ENCODE data around the gene SH3BP2.

Gene SH3BP2

DNA sequence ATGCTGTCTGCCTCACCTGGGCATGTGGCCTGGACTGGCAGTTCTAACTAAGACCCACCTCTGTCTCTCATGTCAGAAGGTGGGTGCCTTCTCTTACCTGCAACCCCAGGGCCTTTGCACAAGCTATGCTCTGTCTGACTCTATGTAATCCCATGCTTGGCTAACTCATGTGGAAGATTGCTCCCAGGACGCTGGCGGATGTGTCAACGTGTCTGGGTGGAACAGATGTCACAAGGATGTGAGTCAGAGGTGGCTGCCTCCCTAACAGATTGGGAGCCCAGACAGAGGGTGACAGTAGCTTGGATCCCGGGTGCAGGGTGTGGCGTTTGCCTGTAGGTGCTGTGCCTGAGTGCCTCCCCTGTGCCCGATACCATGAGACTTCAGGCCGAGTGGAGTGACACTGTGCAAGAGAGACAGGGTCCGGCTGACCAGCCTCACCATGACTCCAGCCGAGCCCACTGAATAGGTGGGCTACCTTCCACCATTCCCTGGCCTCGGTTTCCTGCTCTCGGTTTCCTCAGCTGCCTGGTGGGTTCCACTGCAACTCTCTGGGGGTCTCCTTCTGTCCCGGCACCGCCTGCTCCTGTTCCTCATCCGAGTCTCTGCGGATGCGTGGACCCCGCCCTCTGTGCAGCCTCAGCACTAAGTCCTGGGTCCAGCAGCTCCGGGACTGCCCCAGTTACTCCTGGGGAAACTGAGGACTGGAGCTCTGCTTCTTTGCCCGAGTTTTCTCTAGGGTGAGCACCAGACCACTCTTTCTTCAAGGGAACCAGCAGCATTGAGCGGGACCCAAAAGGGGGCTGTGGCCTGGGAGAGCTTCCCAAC, 11.0 kb downstream of the SH3BP2 start:
- no peak for DNase-seq (ENCODE audit: low read depth in 2 of 2)

DNA sequence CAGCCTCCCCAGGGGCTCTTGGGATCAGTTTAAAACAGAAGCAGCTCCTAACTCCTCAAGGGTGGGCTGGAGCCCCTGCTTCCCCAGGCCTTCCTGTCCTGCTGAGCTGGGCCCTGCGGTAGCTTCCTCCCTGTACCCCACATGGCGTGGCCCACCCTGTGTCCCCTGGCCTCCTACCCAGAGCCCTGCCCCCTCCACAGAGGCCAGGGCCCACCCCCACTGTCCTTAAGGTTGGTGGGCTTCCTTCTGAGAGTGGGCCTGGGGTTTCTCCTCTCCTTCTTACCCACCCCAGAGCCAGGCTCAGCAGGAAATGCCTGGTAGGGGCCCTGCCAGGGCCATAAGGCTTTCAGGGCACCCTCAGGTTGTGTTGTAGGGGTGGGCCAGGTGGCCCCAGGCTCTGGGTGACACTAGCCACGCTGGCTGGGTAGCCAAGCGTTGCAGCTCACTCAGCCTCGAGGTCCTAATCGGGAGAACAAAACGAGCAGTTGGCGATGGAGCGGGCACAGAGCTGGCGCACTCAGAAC, 11.6 kb downstream of the SH3BP2 start:
- no peak for DNase-seq (ENCODE audit: low read depth in 2 of 2)

DNA sequence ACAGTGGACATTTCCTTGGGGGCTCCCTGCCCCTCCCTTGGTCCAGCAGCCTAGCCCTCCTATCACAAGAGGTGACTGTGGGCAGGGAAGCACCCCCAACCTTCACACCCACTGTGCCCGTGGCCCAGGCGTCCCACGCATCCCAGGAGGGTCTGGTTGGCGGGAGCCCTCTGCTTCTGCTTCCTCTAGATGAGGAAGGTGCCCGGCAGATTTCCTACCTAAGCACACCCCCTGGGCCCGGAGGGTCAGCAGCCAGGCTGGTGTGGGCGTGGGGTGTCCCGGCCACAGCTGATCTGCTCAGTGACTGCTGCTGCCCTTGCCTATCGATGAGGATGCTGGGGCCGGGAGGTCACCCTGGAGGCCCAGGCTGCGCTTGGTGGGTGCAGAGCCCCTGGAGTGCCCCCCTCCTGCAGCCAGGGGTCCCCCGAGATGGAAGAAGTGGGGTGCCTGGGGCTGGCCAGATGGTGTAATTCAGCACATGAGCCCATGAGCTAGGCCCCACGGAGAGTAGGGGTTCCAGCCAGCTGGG, 12.2 kb downstream of the SH3BP2 start:
- no peak for DNase-seq (ENCODE audit: low read depth in 2 of 2)

DNA sequence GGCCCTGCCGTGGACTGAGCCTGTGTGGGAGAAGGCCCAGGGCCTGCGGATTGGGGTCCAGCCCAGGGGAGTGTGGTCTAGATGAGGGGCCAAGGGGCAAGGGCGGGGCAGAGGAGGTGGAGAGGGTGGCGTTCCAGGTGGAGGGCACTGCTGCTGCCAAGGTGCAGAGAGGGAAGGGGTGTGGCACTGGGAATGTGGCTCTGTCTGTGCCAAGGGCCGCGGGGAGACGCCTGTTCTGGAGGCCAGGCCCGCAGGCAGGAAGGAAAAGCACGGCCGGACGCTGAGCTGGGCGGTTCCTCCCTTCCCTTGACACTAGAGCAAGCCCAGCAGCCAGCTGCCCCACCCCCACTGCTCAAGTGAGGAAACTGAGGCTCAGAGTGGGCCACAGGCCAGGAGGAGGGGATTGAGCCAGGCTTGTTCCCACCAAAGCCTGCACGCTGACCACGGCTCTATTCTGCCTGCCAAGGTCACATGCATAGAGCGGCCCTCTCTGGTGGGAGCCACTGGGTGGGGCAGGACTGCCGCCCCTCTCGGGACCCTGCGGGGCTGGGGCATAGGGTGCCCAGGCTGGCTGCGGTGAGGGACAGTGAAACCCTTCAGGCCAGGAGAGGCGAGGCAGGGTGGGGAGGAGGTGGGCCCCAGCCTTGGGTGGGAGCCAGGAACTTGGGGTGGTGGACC, 13.0 kb downstream of the SH3BP2 start:
- DNase-seq (ENCODE audit: low read depth in 2 of 2): no peak

DNA sequence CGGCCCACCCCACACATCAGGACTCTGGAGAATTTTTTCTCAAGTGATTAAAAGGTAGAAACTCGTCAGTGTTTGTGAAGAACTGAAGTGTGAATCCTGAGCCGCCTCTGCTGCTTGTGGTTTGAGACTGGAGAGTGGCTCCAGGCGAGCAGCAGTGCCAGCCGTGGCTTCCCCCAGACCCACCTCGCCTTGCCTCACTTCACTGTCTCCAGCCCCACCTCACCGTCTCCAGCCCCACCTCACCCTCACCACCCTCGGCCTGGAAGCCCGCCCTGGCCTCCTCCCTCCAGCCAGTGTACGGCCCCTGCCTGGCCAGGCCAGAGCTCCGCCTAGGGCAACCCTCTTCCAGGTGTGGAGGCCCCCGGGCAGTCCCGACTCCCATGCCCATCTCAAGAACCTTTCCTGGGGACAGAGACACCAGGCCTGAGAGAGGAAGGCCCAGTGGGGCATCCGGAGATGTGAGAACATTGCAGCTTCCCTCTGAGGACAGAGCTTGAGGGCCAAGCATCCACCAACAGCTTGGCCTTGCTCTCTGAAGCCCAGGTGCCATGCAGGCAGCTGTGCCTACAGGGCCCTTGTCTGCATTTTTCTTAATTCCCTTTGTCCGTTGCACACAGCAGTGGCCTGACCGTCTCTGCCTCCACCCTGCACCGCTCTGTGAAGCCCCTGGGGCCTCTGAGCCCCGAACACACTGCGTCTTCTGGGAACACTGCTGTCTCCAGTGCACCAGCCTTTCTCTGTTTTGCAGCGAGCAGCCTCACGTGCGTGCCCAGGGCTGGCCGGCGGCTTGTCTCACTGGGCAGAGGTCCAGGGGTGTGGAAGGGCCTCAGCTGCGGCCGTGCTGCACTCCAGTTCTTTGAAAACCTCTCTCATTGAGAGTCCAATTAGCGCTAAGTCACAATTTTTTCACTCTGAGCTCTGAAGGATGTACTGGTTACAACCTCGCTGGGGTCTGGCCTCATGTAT, 13.8 kb downstream of the SH3BP2 start:
- DNase-seq (ENCODE audit: low read depth in 2 of 2): no peak

DNA sequence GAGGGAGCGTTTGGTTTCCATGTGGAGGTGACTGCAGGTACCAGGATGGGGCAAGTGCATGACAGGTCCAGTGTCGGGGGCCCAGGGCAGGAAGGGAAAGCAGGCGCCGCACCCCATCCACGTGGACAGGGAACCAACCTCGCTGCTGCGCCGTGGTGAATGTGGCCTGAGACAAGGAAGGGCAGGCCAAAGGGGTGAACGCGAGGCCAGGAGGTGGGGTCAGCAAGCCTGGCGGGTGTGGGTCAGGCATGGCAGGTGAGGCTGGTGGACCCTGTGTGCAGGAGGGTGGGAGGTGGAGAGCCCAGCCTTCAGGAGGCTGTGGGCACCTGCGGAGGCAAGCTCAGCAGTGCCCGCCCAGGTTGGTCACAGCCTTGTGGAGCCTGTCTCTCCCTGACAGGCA, 14.7 kb downstream of the SH3BP2 start:
- DNase-seq (ENCODE audit: low read depth in 2 of 2): no peak

DNA sequence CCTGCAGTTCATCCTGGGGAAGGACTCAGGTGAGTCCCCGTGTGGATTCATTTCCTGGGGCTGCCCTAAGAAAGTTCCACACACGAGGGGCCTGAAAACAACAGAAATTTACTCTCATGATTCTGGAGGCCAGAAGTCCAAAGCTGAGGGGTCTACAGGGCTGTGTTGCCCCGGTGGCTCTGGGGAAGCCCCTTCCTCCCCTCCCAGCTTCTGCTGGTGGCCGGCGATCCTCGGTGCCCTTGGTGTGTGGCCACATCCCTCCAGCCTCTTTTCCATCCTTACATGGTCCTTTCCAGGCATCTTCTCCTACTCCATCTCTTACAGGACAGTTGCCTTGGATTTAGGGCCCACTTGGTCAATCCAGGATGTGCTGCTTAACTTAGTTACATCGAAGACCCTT, 15.1 kb downstream of the SH3BP2 start:
- DNase-seq (ENCODE audit: low read depth in 2 of 2): no peak

DNA sequence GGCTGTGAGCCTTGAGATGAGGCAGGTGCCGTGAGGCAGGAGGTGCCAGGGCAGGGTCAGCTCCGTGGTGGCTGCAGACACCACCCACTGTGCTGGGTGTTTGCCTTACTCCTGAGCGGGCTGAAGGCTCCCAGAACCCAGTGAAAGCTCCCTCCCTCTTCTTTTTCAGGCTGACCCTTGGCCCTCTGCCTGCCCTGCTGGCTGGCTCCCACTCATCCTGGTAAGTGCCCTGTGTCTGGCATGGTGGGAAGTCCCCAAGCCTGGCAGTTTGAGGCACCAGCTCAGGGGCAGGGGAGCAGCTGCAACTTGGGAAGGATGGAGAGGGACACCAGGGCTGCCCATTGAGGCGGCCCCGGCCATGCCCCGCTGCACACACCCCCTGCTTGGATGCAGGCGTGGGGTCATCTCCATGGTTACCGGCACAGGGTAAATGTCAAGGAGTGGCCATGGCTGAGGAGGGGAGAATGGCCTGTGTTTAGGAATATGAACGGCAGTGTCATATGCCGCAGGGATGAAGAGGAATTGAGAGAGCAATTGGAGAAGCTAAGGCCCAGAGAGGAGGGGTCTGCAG, 16.8 kb downstream of the SH3BP2 start:
- DNase-seq (ENCODE audit: low read depth in 2 of 2): no peak

DNA sequence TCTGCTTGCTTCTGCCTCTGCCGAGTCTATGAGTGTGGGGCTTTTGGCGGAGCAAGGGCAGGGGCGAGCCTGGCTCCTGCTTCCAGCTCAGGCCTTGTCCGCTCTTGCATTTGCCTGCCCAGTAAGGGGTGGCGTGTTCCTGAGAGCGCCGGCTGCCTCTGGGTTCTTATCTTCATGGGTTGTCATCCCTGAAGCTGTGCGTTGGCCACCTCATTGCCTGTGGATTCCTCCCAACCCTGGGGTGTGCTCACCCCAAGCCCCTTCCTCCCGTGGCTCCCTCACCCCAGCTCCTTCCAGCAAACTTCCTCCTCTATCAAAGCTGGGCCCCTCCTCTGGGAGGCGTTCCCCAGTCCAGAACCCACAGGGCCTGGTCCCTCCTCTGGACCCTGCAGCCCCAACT, 17.5 kb downstream of the SH3BP2 start:
- no peak for DNase-seq (ENCODE audit: low read depth in 2 of 2)

DNA sequence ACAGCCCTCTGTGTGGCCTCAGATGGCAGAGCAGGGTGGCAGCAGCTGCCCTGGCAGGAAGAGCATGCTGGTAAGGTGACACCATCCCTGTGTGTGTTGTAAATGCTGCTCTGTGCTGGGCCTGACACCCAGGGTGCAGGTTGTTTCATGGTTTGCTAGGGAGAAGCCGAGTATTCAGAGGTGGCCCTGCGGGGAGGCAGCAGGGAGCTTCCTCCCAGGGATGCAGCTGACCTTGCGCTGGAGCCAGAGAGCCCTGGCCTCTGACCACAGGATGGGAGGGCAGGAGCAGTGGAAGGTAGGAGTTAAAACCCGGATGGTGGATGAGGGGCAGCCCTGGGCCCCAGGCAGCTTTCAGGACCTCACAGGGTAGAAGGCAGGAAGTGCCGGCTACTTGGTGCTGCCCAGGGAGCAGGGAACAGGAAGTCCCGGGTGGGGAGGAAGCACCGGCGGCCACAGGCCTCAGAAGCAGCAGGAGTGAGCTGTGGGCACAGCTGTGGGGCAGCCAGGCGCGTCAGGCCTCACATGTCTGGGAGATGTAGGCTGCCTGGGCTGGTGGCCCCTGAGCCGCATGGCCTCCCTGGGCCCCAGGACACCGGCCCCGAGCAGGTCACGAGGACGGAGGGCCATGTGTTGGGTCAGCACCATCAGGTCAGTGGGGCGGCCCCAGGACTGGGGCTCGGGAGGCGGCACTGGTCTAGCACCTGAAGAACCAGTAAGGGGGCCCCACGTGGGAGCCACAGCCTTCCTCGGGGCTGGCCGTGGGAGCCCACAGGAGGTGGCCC, 19.1 kb downstream of the SH3BP2 start:
- DNase-seq (ENCODE audit: low read depth in 2 of 2): no peak

DNA sequence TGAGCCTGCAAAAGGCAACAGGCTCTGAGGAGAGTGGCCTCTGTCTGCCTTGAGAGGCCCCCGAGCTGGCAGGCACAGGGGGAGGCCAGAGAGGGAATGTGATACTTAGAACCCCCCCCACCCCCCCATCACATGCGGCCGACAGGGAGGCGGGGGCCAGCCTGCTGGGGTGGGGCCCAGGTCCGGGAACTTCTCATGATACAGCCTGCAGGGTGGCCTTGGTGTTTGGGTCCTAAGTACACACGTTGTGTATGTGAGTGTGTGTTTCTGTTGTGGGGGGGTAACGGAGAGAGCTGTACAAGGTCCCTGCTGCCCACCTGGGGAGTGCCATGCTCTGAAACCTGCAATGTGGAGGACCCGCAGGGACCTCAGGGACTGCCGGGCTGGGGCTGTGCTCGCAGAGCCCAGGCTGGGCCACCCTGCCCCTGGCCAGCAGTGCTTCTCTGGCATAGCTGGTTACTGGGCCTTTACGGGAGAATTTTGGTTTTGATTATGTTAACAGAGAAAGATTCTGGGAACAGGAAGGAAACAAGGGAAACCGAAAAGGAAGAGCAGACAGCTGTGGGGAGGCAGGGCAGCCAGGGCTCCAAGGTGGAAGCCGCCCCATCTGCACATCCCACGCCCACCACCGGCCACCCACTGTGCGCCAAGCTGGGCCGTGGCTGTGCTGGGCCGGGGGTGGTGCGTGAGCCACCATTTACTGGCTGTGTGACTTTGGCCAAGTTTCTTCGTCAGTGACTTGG, 19.9 kb downstream of the SH3BP2 start:
- no peak for DNase-seq (ENCODE audit: low read depth in 2 of 2)

DNA sequence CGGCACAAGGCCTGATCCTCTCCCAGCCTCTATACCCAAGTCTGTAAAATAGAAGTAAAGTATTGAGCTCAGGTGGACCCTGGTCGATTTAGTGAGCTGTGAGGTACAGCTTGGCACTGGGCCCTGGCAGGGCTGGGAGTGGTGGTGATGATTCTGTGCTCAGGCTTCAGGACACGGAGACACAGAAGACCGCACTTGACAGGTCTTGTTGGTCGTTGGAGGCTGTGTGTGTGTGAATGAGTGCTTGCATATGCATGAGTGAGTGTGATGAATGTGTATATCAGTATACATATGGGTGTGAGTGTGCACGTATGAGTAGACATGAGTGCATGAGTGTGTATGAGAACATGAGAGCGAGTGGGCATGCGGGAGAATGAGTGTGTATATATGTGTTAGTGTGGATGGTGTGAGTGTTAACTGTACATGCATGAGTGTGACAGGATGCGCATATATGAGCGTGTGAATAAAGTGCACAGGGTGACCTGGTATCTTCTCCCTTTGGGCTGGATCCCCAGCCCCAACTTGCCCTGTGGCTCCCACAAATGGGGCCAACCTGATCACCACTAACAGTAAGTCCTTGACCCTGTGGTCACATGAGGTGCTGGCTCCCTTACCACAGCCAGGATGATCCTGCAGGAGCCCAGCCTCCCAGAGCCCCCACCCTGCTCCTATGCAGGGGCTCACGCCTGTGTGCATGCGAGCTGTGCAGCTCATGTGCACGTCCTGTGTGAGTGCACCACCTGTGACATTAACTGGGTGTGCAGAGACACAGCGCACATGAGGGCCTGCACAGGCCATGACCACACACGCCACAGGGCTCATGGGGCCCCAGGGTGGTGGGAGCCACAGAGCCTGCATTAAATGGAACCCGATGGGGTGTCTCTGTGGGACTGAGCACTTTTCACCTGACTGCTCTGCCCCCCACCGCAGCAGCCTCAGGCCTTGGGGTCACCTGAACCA, 20.8 kb downstream of the SH3BP2 start:
- no peak for DNase-seq (ENCODE audit: low read depth in 2 of 2)

DNA sequence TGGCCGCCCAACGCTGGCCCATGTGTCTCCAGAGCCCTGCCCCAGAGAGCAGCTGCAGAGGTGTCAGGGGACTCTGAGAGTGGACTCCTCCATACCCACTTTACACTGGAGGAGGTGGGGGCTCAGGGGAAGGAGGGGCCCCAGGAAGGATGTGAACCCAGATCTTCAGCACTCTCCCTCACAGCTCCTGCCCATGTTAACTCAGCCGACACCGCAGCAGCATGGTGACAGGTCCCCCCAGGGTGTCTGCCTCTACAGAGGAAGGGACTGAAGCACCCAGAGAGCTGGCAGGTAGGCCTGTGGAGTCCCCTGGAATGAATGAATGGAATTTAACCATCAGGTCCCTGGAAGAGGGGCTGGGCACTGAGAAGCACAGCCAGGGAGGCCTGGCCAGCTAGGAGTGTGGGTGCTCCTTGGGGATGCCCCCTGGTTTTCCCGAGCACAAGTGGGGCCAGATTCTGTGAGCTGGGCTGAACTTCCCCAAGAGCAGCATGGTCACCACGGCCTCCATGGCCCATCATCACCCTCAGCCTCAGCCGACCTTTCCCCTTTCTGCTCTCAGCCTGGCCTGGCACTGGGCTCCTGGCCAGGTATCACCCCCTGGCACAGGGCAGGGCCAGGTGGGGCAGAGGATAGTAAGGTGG, 21.9 kb downstream of the SH3BP2 start:
- no peak for DNase-seq (ENCODE audit: low read depth in 2 of 2)

DNA sequence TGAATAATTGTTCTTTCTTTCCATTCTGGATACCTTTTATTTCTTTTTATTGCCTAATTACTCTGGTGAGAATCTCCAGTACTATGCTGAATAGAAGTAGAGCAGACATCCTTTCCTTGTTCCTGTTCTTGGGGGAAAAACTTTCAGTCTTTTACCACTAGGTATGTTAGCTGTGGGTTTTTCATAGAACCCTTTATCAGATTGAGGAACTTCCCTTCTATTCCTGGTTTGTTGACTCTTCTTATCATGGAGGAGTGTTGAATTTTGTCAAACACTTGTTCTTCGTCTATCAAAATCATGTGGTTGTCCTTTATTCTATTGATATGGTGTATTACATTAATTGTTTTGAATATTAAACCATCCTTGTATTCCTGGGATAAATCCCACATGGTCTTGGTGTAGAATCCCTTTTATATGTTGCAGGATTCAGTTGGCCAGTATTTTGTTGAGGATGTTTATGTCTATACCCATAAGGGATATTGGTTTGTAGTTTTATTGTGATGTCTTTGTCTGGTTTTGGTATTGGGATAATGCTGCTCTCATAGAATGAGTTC, 23.6 kb downstream of the SH3BP2 start:
- DNase-seq (ENCODE audit: low read depth in 2 of 2): no peak

DNA sequence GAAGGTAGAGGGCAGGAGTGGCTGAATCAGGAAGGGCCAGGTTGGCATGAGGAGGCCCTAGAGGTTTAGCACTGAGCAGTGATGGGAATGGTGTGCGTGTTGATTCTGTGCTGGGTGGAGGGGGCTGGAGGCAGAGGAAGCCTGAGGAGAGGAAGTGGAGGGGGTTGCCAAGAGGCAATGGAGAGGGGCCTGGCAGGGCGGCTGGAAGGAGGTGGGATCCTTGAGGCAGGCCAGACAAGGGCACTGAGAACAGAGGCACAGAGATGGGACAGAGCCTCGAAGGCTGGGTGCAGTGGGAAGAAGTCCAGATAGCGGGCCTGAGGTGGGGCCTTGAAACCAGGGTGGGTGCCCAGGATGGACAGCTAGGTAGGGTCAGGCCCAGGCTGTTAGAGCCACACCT, 24.3 kb downstream of the SH3BP2 start:
- no peak for DNase-seq (ENCODE audit: low read depth in 2 of 2)

DNA sequence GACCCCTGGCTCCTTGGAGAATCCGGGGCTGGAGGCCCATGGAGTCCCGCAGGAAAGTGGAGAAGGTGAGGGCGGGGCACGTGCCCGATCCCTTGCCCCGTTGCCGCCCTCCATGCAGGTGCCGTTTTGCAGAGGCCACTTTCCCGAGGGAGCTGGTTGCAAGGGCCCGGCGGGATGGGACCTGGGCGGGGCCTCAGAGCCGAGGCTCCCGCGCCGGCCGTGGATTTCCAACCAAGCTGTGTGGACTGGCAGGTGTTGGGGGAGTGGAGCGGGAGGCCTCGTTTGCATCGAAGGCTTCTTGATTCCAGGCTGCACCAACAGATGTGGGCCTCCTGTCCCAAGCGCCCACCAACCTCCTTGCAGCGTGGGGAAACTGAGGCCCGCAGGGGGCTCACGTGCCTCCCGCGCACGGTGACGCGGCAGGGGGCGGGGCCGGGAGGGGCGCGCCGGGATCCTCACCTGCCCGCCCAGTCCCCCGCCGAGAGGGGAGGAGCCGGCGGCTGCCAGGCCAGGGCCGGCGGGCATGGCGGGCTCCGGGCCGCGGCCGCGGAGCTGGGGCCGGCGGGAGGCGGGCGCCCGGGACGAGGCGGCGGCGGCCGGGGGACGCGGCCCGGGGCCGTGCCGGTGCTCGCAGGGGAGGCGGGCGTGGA, 24.9 kb downstream of the SH3BP2 start:
- no peak for DNase-seq (ENCODE audit: low read depth in 2 of 2)

DNA sequence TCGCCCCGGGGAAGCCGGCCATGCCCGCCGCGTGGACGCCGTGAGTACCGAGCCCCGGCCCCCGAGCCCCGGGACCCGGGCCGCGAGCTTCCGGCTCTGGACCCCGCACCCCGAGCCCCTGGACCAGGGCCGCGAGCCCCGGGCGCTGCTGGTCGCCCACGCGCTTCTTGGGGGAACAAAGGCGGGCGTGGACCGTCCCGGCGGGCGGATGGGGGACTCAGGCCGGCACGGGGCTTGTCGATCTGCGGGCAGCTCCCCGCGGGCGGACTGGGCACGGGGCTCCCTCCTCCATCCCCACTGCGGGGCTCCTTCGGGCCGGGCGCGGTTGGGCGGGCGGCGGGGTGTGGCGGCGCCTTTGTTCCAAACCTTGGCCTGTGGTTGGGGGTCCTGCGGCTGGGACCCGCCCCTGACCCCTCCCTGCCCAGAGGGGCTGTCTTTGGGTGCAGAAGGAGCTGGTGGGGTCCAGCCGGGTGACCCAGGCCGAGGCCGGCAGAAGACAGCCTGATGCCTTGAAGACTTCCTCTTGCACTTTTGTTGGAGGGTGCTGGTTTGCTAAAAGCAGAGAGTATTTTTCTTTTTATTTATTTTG, 25.6 kb downstream of the SH3BP2 start:
- no peak for DNase-seq (ENCODE audit: low read depth in 2 of 2)
